ENCODE measurements around the gene CEP72.
"Not testable (repeated sequence)": the region's sequence is repeated elsewhere in the genome, so short reads cannot be mapped to it uniquely, and the experiment has no call there.

DNA sequence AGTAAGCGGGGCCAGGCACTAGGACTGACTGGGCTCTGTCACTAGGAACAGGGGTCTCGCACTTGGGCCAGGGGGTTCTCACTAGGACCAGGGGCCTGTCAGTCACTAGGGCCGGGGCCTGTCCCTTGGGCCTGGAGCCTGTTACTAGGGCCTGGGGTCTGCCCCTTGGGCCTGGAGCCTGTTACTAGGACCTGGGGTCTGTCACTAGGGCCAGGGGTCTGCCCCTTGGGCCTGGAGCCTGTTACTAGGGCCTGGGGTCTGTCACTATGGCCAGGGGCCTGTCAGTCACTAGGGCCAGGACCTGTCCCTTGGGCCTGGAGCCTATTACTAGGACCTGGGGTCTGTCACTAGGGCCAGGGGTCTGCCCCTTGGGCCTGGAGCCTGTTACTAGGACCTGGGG is 70.1 kb downstream of the CEP72 start:
- not testable (repeated sequence) for TF ChIP-seq POLR2A (IDR thresholded peaks at IDR 0.05)
- TF ChIP-seq, protein P1, sequence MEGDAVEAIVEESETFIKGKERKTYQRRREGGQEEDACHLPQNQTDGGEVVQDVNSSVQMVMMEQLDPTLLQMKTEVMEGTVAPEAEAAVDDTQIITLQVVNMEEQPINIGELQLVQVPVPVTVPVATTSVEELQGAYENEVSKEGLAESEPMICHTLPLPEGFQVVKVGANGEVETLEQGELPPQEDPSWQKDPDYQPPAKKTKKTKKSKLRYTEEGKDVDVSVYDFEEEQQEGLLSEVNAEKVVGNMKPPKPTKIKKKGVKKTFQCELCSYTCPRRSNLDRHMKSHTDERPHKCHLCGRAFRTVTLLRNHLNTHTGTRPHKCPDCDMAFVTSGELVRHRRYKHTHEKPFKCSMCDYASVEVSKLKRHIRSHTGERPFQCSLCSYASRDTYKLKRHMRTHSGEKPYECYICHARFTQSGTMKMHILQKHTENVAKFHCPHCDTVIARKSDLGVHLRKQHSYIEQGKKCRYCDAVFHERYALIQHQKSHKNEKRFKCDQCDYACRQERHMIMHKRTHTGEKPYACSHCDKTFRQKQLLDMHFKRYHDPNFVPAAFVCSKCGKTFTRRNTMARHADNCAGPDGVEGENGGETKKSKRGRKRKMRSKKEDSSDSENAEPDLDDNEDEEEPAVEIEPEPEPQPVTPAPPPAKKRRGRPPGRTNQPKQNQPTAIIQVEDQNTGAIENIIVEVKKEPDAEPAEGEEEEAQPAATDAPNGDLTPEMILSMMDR (IDR thresholded peaks at IDR 0.05): not testable (repeated sequence)
